Measurements from ENCODE around the gene ZNF280D. TPM values are rescaled to one million over a fixed set of nuclear protein-coding genes. Genes with fewer than 3 reads are reported as not detected.

The ZNF280D gene
- polyA plus RNA-seq, 2 of the 4 experiments (the other 2 are of a cell fraction): 13.4 to 21.8 TPM

GRCh38 chr15:56677271-56677670 is 56.0 kb downstream of the ZNF280D start:
- TF ChIP-seq CHD4 (IDR thresholded peaks at IDR 0.05; ENCODE audit: borderline replicate concordance) (no peak), NR3C1 (IDR thresholded peaks at IDR 0.05) (no peak), SREBF2 (IDR thresholded peaks at IDR 0.05) (no peak), HOXA7 (CRISPR knock-in tag; IDR thresholded peaks at IDR 0.05) (no peak), SMC3 (IDR thresholded peaks at IDR 0.05) (no peak), MAZ (IDR thresholded peaks at IDR 0.05; ENCODE audit: borderline replicate concordance, low read depth, low read length) (no peak), POLR2AphosphoS2 (conservative IDR thresholded peaks at IDR 0.05; ENCODE audit: low read length) (no peak)
- no peak for ATAC-seq
- DNase-seq (ENCODE audit: low read depth in 1 of 2, low spot score in 1 of 2): no peak
- CTCF ChIA-PET: no interaction called here
- H3K4me2 ChIP-seq: no peak overlapping the region
- H3K27ac ChIP-seq: no peak overlapping the region
- WGBS (ENCODE audit: missing lambda C conversion rate): 92% methylated on average over 1 of the region's 1 CpG
- POLR2A ChIA-PET: no interaction called here
- H3K4me3 ChIP-seq: no peak overlapping the region
- H3K4me1 ChIP-seq: no peaks in the 10 kb centered on the region
- H3K9me3 ChIP-seq: no peaks in the 10 kb centered on the region
- FAIRE-seq: peak; percentile 59

- no peak overlapping the region for H3K4me2 ChIP-seq
- peak; percentile 36 for FAIRE-seq
- no peak overlapping the region for H3K27ac ChIP-seq
- no peak for DNase-seq (ENCODE audit: low read depth in 1 of 2, low spot score in 1 of 2)
- no peak for ATAC-seq
- TF ChIP-seq HEYL (CRISPR knock-in tag; IDR thresholded peaks at IDR 0.05) (no peak), TP53 (CRISPR knock-in tag; IDR thresholded peaks at IDR 0.05) (no peak), HES2 (IDR thresholded peaks at IDR 0.05) (no peak), EHMT2 (IDR thresholded peaks at IDR 0.05; ENCODE audit: low read depth) (no peak)
- H3K9me3 ChIP-seq: no peaks in the 10 kb centered on the region
- 68% methylated on average over 1 of the region's 1 CpG for WGBS (ENCODE audit: missing lambda C conversion rate)
- H3K4me1 ChIP-seq: no peaks in the 10 kb centered on the region
- CTCF ChIA-PET: no interaction called here
- no peak overlapping the region for H3K4me3 ChIP-seq
- POLR2A ChIA-PET: no interaction called here
Observed at GRCh38 chr15:56675930-56676329, 57.4 kb downstream of the ZNF280D start.

- no peaks in the 10 kb centered on the region for H3K4me1 ChIP-seq
- POLR2A ChIA-PET: no interaction called here
Observed at GRCh38 chr15:56674857-56675256, 58.5 kb downstream of the ZNF280D start.

GRCh38 chr15:56672721-56673120 is 60.6 kb downstream of the ZNF280D start:
- DNase-seq (ENCODE audit: low read depth in 1 of 2, low spot score in 1 of 2) (no peak), ATAC-seq (no peak), FAIRE-seq (no peak)
- CTCF ChIA-PET: no interaction called here
- H3K9me3 ChIP-seq: no peaks in the 10 kb centered on the region
- H3K4me3 ChIP-seq: no peak overlapping the region
- no peak overlapping the region for H3K27ac ChIP-seq
- no peak overlapping the region for H3K4me2 ChIP-seq
- H3K4me1 ChIP-seq: no peaks in the 10 kb centered on the region
- POLR2A ChIA-PET: no interaction called here
- TF ChIP-seq MAFK (IDR thresholded peaks at IDR 0.05; ENCODE audit: partially characterized antibody): no peak
- no peak for TF ChIP-seq PBX3 (IDR thresholded peaks at IDR 0.05)
- no peak for TF ChIP-seq EHF (CRISPR knock-in tag; IDR thresholded peaks at IDR 0.05)
- TF ChIP-seq ZFP36 (IDR thresholded peaks at IDR 0.05; ENCODE audit: borderline replicate concordance, partially characterized antibody): no peak
- no peak for TF ChIP-seq MAX (IDR thresholded peaks at IDR 0.05)
- TF ChIP-seq HMGXB4 (CRISPR knock-in tag; IDR thresholded peaks at IDR 0.05; ENCODE audit: borderline replicate concordance): no peak
- TF ChIP-seq ATOH8 (CRISPR knock-in tag; IDR thresholded peaks at IDR 0.05; ENCODE audit: low read depth): no peak
- TF ChIP-seq RFX5 (IDR thresholded peaks at IDR 0.05): no peak
- TF ChIP-seq BHLHE40 (IDR thresholded peaks at IDR 0.05; ENCODE audit: low read depth, low read length): no peak
- no peak for TF ChIP-seq ZNF302 (CRISPR knock-in tag; IDR thresholded peaks at IDR 0.05)
- no peak for TF ChIP-seq CEBPB (IDR thresholded peaks at IDR 0.05)
- TF ChIP-seq POLR2A (IDR thresholded peaks at IDR 0.05; ENCODE audit: low read length): no peak

More at GRCh38 chr15:56674857-56675256, 58.5 kb downstream of the ZNF280D start:
- H3K9me3 ChIP-seq: no peaks in the 10 kb centered on the region
- CTCF ChIA-PET: no interaction called here
- no peak overlapping the region for H3K4me3 ChIP-seq
- no peak for DNase-seq (ENCODE audit: low read depth in 1 of 2, low spot score in 1 of 2)
- H3K27ac ChIP-seq: no peak overlapping the region
- FAIRE-seq: no peak
- H3K4me2 ChIP-seq: no peak overlapping the region
- TF ChIP-seq ZNF302 (CRISPR knock-in tag; IDR thresholded peaks at IDR 0.05) (no peak), GATA3 (IDR thresholded peaks at IDR 0.05; ENCODE audit: borderline replicate concordance) (no peak), ESRRA (IDR thresholded peaks at IDR 0.05; ENCODE audit: borderline replicate concordance, low read length) (no peak), POLR2A (IDR thresholded peaks at IDR 0.05; ENCODE audit: low read length) (no peak), MAX (IDR thresholded peaks at IDR 0.05) (no peak), POLR2AphosphoS2 (conservative IDR thresholded peaks at IDR 0.05; ENCODE audit: low read length) (no peak), ZFP36 (IDR thresholded peaks at IDR 0.05; ENCODE audit: borderline replicate concordance, partially characterized antibody) (no peak), ATOH8 (CRISPR knock-in tag; IDR thresholded peaks at IDR 0.05; ENCODE audit: low read depth) (no peak), ZC3H11A (IDR thresholded peaks at IDR 0.05) (no peak), EP300 (IDR thresholded peaks at IDR 0.05) (no peak), CBX2 (IDR thresholded peaks at IDR 0.05; ENCODE audit: borderline replicate concordance, low read depth) (no peak), EHF (CRISPR knock-in tag; IDR thresholded peaks at IDR 0.05) (no peak), RNF2 (IDR thresholded peaks at IDR 0.05; ENCODE audit: borderline replicate concordance, low read depth) (no peak)
- no peak for ATAC-seq
